ENCODE results near the gene FAM162A.

The FAM162A gene

DNA sequence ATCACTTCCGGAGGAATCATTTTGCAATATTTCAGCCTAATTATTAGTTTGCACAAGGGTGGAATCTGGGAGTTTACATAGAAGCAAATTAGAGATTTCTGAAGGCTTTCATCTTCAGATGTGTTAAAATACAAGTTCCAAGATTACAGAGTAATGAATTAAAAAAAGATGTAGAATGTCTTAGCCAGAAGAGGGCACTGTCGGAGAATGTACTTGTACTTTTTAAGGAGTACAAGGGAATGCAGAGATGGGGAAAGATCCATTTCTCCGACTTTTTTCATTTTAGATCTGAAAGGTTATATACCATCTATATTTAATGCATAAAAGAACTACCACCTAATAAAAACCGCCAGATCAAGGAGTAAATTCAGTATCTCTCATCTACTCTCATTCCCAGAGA lies 75.0 kb downstream of the FAM162A start:
- TF ChIP-seq, protein P1, sequence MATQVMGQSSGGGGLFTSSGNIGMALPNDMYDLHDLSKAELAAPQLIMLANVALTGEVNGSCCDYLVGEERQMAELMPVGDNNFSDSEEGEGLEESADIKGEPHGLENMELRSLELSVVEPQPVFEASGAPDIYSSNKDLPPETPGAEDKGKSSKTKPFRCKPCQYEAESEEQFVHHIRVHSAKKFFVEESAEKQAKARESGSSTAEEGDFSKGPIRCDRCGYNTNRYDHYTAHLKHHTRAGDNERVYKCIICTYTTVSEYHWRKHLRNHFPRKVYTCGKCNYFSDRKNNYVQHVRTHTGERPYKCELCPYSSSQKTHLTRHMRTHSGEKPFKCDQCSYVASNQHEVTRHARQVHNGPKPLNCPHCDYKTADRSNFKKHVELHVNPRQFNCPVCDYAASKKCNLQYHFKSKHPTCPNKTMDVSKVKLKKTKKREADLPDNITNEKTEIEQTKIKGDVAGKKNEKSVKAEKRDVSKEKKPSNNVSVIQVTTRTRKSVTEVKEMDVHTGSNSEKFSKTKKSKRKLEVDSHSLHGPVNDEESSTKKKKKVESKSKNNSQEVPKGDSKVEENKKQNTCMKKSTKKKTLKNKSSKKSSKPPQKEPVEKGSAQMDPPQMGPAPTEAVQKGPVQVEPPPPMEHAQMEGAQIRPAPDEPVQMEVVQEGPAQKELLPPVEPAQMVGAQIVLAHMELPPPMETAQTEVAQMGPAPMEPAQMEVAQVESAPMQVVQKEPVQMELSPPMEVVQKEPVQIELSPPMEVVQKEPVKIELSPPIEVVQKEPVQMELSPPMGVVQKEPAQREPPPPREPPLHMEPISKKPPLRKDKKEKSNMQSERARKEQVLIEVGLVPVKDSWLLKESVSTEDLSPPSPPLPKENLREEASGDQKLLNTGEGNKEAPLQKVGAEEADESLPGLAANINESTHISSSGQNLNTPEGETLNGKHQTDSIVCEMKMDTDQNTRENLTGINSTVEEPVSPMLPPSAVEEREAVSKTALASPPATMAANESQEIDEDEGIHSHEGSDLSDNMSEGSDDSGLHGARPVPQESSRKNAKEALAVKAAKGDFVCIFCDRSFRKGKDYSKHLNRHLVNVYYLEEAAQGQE (IDR thresholded peaks at IDR 0.05; ENCODE audit: insufficient read depth in 1 of 2, low read depth in 2 of 2, low read length in 2 of 2) = no peak
- TF ChIP-seq SIN3A (IDR thresholded peaks at IDR 0.05; ENCODE audit: borderline replicate concordance, insufficient read depth, low read length) (no peak), TAF1 (IDR thresholded peaks at IDR 0.05; ENCODE audit: borderline replicate concordance, insufficient read depth, low read length) (no peak), POLR2AphosphoS5 (IDR thresholded peaks at IDR 0.05; ENCODE audit: low read depth, low read length) (no peak), FOXP2 (optimal IDR thresholded peaks at IDR 0.05; ENCODE audit: borderline replicate concordance, extremely low read depth, extremely low read length, insufficient read depth) (no peak)

DNA sequence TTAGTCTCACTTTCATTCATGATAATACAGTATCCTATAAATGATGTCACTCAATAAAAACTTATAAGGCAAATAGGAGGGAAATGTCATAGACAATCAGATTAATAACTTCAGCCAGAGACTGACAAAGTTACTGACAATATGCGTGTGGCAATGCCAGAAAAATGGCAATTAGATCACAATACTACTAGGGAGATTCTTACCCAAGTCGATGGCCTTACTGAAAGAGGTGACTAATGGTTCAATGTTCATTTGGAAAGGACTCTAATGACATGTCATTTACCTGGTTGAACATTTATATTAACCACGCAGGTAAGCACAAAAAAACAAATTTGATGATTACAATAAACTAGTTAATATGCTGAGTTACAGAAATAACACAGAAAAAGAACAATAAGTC lies 77.8 kb downstream of the FAM162A start:
- TF ChIP-seq, protein P1 (IDR thresholded peaks at IDR 0.05; ENCODE audit: insufficient read depth in 1 of 2, low read depth in 2 of 2, low read length in 2 of 2) = no peak
- TF ChIP-seq POLR2AphosphoS5 (IDR thresholded peaks at IDR 0.05; ENCODE audit: low read depth, low read length) (no peak), FOXP2 (optimal IDR thresholded peaks at IDR 0.05; ENCODE audit: borderline replicate concordance, extremely low read depth, extremely low read length, insufficient read depth) (no peak), SIN3A (IDR thresholded peaks at IDR 0.05; ENCODE audit: borderline replicate concordance, insufficient read depth, low read length) (no peak), TAF1 (IDR thresholded peaks at IDR 0.05; ENCODE audit: borderline replicate concordance, insufficient read depth, low read length) (no peak)
